GM12878 (cell line): ENCODE data around the gene ABL2.

Experiments
- BCL11A ChIP-seq: IDR thresholded peaks from 2 replicates; pipeline ENCODE4 v1.6.1; 2011; ENCODE audit warnings: low read depth, low read length
- EZH2 ChIP-seq: IDR thresholded peaks from 2 replicates; pipeline ENCODE4 v1.6.1; 2012; ENCODE audit warnings: low read depth, mild to moderate bottlenecking, control low read depth, inconsistent platforms, low read length, borderline replicate concordance; ENCODE audit not compliant: control insufficient read depth
- MXI1 ChIP-seq: fragments of 150-350 bp; IDR thresholded peaks from 2 replicates; pipeline ENCODE4 v1.6.1; 2011; ENCODE audit warnings: low read depth, mild to moderate bottlenecking, inconsistent platforms, low read length, improper control_type of control experiment
- TF ChIP-seq, protein P1 (sequence below), 3 experiments: IDR thresholded peaks in 2 of 3; conservative IDR thresholded peaks in 1 of 3; 2 replicates each; pipeline ENCODE4 v1.5.1; 2011; ENCODE audit warnings: low read depth in 3 of 3, low read length in 3 of 3, mild to moderate bottlenecking in 3 of 3, control low read depth in 2 of 3, moderate library complexity in 2 of 3, inconsistent platforms in 1 of 3, mixed read lengths in 1 of 3; ENCODE audit not compliant: control insufficient read depth in 2 of 3, insufficient read depth in 1 of 3; ENCODE audit errors: extremely low read depth in 1 of 3

DNA sequence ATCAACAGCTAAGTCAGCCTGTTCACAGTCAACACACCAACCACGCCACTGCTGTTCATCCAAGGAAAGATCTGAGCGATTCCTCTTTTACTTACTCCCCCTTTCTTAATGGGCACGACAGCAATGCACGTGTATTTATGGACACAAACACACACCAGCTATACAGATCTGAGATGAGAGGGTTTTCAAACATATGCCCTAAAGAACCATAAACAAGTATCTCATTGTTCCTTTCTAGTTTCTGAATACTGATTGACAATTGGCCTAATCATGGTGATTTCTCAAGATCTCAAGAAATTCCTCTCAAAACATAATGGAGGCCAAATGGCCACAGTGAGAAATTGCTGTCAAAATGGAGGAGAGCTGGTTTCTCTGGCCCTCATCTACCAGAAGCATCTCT lies 129.6 kb downstream of the ABL2 start:
- no peak for TF ChIP-seq EZH2
- TF ChIP-seq, protein P1, sequence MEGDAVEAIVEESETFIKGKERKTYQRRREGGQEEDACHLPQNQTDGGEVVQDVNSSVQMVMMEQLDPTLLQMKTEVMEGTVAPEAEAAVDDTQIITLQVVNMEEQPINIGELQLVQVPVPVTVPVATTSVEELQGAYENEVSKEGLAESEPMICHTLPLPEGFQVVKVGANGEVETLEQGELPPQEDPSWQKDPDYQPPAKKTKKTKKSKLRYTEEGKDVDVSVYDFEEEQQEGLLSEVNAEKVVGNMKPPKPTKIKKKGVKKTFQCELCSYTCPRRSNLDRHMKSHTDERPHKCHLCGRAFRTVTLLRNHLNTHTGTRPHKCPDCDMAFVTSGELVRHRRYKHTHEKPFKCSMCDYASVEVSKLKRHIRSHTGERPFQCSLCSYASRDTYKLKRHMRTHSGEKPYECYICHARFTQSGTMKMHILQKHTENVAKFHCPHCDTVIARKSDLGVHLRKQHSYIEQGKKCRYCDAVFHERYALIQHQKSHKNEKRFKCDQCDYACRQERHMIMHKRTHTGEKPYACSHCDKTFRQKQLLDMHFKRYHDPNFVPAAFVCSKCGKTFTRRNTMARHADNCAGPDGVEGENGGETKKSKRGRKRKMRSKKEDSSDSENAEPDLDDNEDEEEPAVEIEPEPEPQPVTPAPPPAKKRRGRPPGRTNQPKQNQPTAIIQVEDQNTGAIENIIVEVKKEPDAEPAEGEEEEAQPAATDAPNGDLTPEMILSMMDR (IDR thresholded peaks at IDR 0.05 in 2 of 3, conservative IDR thresholded peaks at IDR 0.05 in 1 of 3; ENCODE audit: control insufficient read depth in 2 of 3, extremely low read depth in 1 of 3, insufficient read depth in 1 of 3, low read depth in 3 of 3, low read length in 3 of 3) = no peak
- TF ChIP-seq BCL11A = no peak
- no peak for TF ChIP-seq MXI1
